ENCODE measurements around the gene EIF3K.

- TF ChIP-seq REST (IDR thresholded peaks at IDR 0.05; ENCODE audit: insufficient read depth in 1 of 2, low read depth in 2 of 2, low read length in 2 of 2) (no peak), POLR2AphosphoS5 (IDR thresholded peaks at IDR 0.05; ENCODE audit: low read depth, low read length) (no peak), FOXP2 (optimal IDR thresholded peaks at IDR 0.05; ENCODE audit: borderline replicate concordance, extremely low read depth, extremely low read length, insufficient read depth) (no peak), TAF1 (IDR thresholded peaks at IDR 0.05; ENCODE audit: borderline replicate concordance, insufficient read depth, low read length) (no peak), SIN3A (IDR thresholded peaks at IDR 0.05; ENCODE audit: borderline replicate concordance, insufficient read depth, low read length) (no peak)
Measured at GRCh38 chr19:38663156-38663651, 44.2 kb downstream of the EIF3K start.
